RWPE1 (cell line): ENCODE measurements around the gene LMF1.
A peak's percentile ranks its signal among the peaks of the same experiment; 100 is the strongest.

Experiments used
- CTCF ChIA-PET: fragments of 350-600 bp; sonication (Branson Sonifier 250); formaldehyde crosslinking; extraction: SDS; loops from one replicate; lab custom pipeline; 2021; lab: Yijun Ruan, JAX
- POLR2A ChIA-PET: fragments of 400-600 bp; formaldehyde crosslinking; extraction: SDS; loops from one replicate; lab custom pipeline; 2020; ENCODE audit warnings: antibody characterized with exemption; ENCODE audit not compliant: low non-redundant PET; lab: Yijun Ruan, JAX
- DNase-seq: peaks from one replicate; pipeline ENCODE4 v3.0.0; 2012; ENCODE audit warnings: low spot score
- H3K27ac ChIP-seq: fragments of 450-650 bp; 2 replicates; pipeline ENCODE4 v1.5.1; 2017
- CTCF ChIP-seq: fragments of 450-650 bp; conservative IDR thresholded peaks from 2 replicates; pipeline ENCODE4 v1.5.1; 2017; ENCODE audit warnings: low read depth, mild to moderate bottlenecking

LMF1 gene

GRCh38 chr16:970766-971581, at the start of gene LMF1:
LMF1 (minus strand) TSS chr16:970984; CDS start chr16:970980, 4 bp downstream.
- peak within 1 kb of the TSS; percentile 85 for H3K27ac ChIP-seq
- no peak for TF ChIP-seq CTCF
- ChIA-PET POLR2A (no interaction called here), CTCF (no interaction called here)
- DNase-seq, result peak; percentile 97

- ChIA-PET CTCF (no interaction called here), POLR2A (no interaction called here)
- no peak for TF ChIP-seq CTCF
Measured at GRCh38 chr16:1020091-1020399, 49.3 kb upstream of the LMF1 start.

GRCh38 chr16:1019231-1020090, 48.7 kb upstream of the LMF1 start:
- peak overlapping the region; percentile 42 for H3K27ac ChIP-seq
- DNase-seq, result peak; percentile 45
- TF ChIP-seq CTCF, result no peak
- CTCF ChIA-PET, result interaction anchor here (0.6 to 0.7 kb wide), 2 partner anchors 18 to 815 kb away, joined by 3 read pairs; no protein-coding TSS in a partner anchor
- POLR2A ChIA-PET, result no interaction called here

More at GRCh38 chr16:1020091-1020399, 49.3 kb upstream of the LMF1 start:
- DNase-seq, result no peak
- H3K27ac ChIP-seq, result no peak overlapping the region

- peak overlapping the region; percentile 42 for H3K27ac ChIP-seq
- CTCF ChIA-PET, result interaction anchor here (0.6 to 0.7 kb wide), 2 partner anchors 17 to 814 kb away, joined by 3 read pairs; no protein-coding TSS in a partner anchor
- TF ChIP-seq CTCF, result no peak
- POLR2A ChIA-PET, result no interaction called here
- DNase-seq, result no peak
Measured at GRCh38 chr16:1018447-1019198, 47.8 kb upstream of the LMF1 start.

- POLR2A ChIA-PET, result no interaction called here
- H3K27ac ChIP-seq, result no peak overlapping the region
- CTCF ChIA-PET, result interaction anchor here (0.6 kb wide), 1 partner anchor 184 kb away, joined by 3 read pairs; no protein-coding TSS in a partner anchor
- TF ChIP-seq CTCF, result no peak
- DNase-seq, result no peak
Measured at GRCh38 chr16:1014771-1015495, 44.1 kb upstream of the LMF1 start.
